22Rv1 (cell line): Measurements from ENCODE around the gene LRGUK.

Experiments
- H3K27ac ChIP-seq: fragments of 450-650 bp; 2 replicates; pipeline ENCODE4 v1.5.1; 2017
- CTCF ChIP-seq: fragments of 450-650 bp; IDR thresholded peaks from 2 replicates; pipeline ENCODE4 v1.5.1; 2017; ENCODE audit warnings: mild to moderate bottlenecking
- ZFX ChIP-seq: fragments of 450-650 bp; IDR thresholded peaks from 2 replicates; pipeline ENCODE4 v1.6.1; 2017; ENCODE audit warnings: antibody characterized with exemption, borderline replicate concordance

LRGUK gene

GRCh38 chr7:134174795-134175261, 47.7 kb downstream of the LRGUK start:
- H3K27ac ChIP-seq: no peak overlapping the region
- TF ChIP-seq ZFX (no peak), CTCF (no peak)

- TF ChIP-seq CTCF: no peak
- TF ChIP-seq ZFX: no peak
- H3K27ac ChIP-seq: no peak overlapping the region
Measured at GRCh38 chr7:134175334-134176036, 48.3 kb downstream of the LRGUK start.

- H3K27ac ChIP-seq: no peak overlapping the region
- TF ChIP-seq ZFX (no peak), CTCF (no peak)
Measured at GRCh38 chr7:134176037-134176350, 48.9 kb downstream of the LRGUK start.

- no peak overlapping the region for H3K27ac ChIP-seq
Measured at GRCh38 chr7:134179036-134180011, 52.2 kb downstream of the LRGUK start.

GRCh38 chr7:134180376-134180775, 53.2 kb downstream of the LRGUK start:
- TF ChIP-seq CTCF (no peak), ZFX (no peak)
- no peak overlapping the region for H3K27ac ChIP-seq

More at GRCh38 chr7:134179036-134180011, 52.2 kb downstream of the LRGUK start:
- TF ChIP-seq CTCF: no peak
- TF ChIP-seq ZFX: no peak

GRCh38 chr7:134182078-134182477, 54.9 kb downstream of the LRGUK start:
- TF ChIP-seq CTCF: no peak
- TF ChIP-seq ZFX: no peak
- no peak overlapping the region for H3K27ac ChIP-seq

GRCh38 chr7:134184767-134185166, 57.6 kb downstream of the LRGUK start:
- no peak overlapping the region for H3K27ac ChIP-seq
- TF ChIP-seq CTCF (no peak), ZFX (no peak)
